Thymus (tissue), 11 donors: ENCODE data around the gene CD63. TPM values are rescaled to one million over a fixed set of nuclear protein-coding genes. Genes with fewer than 3 reads are reported as not detected.

Experiments
- DNase-seq, 9 donors: peaks; one replicate each; pipeline ENCODE4 v3.0.0-alpha.2; 2013; ENCODE audit warnings: low spot score in 9 of 9, low read depth in 6 of 9, missing footprints in 1 of 9
- H3K27ac ChIP-seq, 2 donors: one replicate each; pipeline ENCODE4 v1.5.1; 2013; ENCODE audit warnings: control low read depth in 1 of 2, low read depth in 1 of 2, low read length in 1 of 2, mild to moderate bottlenecking in 1 of 2, moderate library complexity in 1 of 2
- H3K27me3 ChIP-seq, 2 donors: one replicate each; pipeline ENCODE4 v1.5.1; 2013; ENCODE audit warnings: low read length in 1 of 2; ENCODE audit not compliant: control insufficient read depth in 2 of 2, insufficient read depth in 1 of 2
- H3K36me3 ChIP-seq, 2 donors: one replicate each; pipeline ENCODE4 v1.5.1; 2013; ENCODE audit warnings: low read length in 1 of 2, mild to moderate bottlenecking in 1 of 2, moderate library complexity in 1 of 2; ENCODE audit not compliant: control insufficient read depth in 2 of 2, insufficient read depth in 2 of 2
- H3K4me1 ChIP-seq, 2 donors: one replicate each; pipeline ENCODE4 v1.5.1; 2013; ENCODE audit warnings: low read length in 2 of 2; ENCODE audit not compliant: control insufficient read depth in 2 of 2, insufficient read depth in 2 of 2
- H3K4me3 ChIP-seq, 2 donors: one replicate each; pipeline ENCODE4 v1.5.1; 2013; ENCODE audit warnings: low read length in 2 of 2, control low read depth in 1 of 2, mild to moderate bottlenecking in 1 of 2
- H3K9me3 ChIP-seq, 2 donors: one replicate each; pipeline ENCODE4 v1.5.1; 2013; ENCODE audit warnings: low read length in 1 of 2, mild to moderate bottlenecking in 1 of 2; ENCODE audit not compliant: control insufficient read depth in 2 of 2, insufficient read depth in 1 of 2
- WGBS: extraction: QIAGEN DNeasy Blood & Tissue Kit; methylation state at CpG from one replicate; pipeline ENCODE4 v1.1.7; 2013; 5-methylcytosine and 5-hydroxymethylcytosine counted together
- polyA plus RNA-seq: library from polyadenylated mRNA; stranded (reverse); fragments of 200-250 nt; gene quantifications from one replicate; pipeline ENCODE4 v1.2.3, GENCODE V29; 2013
- total RNA-seq: library from RNA; stranded (reverse); fragments of 120-200 nt; gene quantifications from one replicate; pipeline ENCODE4 v1.2.4, GENCODE V29; 2013
- donor health status: healthy.

CD63 gene
- total and polyA plus RNA-seq, 2 donors: 221 to 598 TPM

DNA sequence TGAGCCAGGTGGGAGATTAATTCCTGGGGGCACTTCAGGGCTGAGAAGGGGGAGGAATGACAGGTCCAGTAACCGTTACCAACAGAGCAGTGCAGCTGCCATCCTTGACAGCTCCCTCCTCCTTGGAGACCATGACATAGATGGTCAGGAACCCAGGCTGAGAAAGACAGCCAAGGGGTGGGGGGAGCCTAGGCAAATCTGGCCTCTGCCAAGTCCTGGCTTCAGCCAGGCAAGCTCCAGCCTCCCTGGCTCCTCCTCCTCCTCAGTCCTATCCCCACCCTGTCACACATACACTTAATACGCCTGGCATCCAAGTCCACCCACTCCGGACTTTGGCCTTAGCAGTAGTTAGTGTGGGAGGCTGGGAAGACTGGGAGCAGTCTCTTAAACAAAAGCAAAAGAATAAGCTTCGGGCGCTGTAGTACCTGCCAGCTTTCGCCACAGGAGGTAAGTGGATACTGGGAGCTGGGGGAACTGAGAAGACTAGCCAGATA, 8.7 kb downstream of the CD63 start, which contains the start of gene RDH5:
Gene RDH5, plus strand, starts transcription at position 323 of the 494 bp plus-strand sequence. CDS start 792 bp downstream, outside the sequence.
- peaks cover 30 to 42% of the 10 kb centered on the region in 2 donors for H3K36me3 ChIP-seq
- 89% methylated on average over 6 of the region's 6 CpGs for WGBS
- H3K4me1 ChIP-seq: peaks cover 16 to 47% of the 10 kb centered on the region in 2 donors

DNA sequence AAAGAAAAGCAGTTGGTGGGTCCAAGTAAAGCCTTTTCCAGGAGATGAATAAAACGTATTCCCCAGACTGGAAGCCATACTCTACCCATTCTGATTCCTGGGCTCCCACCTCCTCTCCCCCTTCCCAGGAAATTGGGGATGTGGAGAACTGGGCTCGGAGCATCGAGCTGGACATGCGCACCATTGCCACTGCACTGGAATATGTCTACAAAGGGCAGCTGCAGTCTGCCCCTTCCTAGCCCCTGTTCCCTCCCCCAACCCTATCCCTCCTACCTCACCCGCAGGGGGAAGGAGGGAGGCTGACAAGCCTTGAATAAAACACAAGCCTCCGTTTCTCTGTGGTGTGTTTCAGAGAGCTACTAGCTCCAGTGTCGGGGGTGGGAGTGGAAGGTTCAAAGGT, 9.4 kb downstream of the CD63 start:
- whole genome bisulfite sequencing: 96% methylated on average over 7 of the region's 7 CpGs
- Histone ChIP-seq H3K27me3 (no peaks in the 10 kb centered on the region), H3K4me3 (no peak overlapping the region), H3K4me1 (peaks cover 16 to 40% of the 10 kb centered on the region in 2 donors), H3K27ac (no peak overlapping the region), H3K9me3 (peaks cover 0 to 6% of the 10 kb centered on the region in 2 donors), H3K36me3 (peaks cover 25 to 40% of the 10 kb centered on the region in 2 donors)
- DNase-seq: no peak

More for the DNA sequence above, 8.7 kb downstream of the CD63 start, which contains the start of gene RDH5:
- DNase-seq: no peak
- H3K27me3 ChIP-seq: no peaks in the 10 kb centered on the region
- H3K4me3 ChIP-seq: no peak within 1 kb of the TSS
- peaks cover 0 to 6% of the 10 kb centered on the region in 2 donors for H3K9me3 ChIP-seq
- no peak within 1 kb of the TSS for H3K27ac ChIP-seq

DNA sequence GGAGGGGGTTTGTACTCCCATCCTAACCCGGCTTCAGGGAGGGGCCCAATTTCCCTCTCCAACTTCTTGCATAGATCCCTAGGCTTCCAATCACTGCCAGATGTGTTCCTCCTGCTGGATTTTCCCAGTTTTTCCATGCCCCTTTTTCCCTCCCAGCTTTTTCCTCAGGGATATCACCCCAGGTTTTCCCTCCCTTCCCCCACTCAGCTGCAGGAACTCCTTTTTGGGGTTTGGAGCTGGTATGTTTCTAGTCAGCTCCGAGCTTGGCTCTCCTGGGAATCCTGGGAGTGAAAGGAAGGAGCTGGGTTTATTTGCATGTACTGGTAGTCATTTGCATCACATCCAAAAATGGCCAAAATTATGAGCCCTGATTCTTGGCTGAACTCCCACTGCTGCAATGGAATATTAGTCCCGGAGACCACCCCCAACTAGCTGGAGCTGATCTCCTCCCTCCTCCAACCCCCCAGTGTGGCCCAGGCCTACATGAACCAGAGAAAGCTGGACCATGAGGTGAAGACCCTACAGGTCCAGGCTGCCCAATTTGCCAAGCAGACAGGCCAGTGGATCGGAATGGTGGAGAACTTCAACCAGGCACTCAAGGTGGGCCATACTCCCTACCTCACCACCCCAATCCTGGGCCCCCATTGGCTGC, 10.1 kb downstream of the CD63 start:
- Histone ChIP-seq H3K27ac (no peak overlapping the region), H3K27me3 (no peaks in the 10 kb centered on the region), H3K4me1 (peaks cover 16 to 37% of the 10 kb centered on the region in 2 donors), H3K9me3 (peaks cover 0 to under 1% of the 10 kb centered on the region in 2 donors), H3K36me3 (peaks cover 18 to 34% of the 10 kb centered on the region in 2 donors), H3K4me3 (no peak overlapping the region)
- 96% methylated on average over 4 of the region's 4 CpGs for WGBS
- DNase-seq: no peak

DNA sequence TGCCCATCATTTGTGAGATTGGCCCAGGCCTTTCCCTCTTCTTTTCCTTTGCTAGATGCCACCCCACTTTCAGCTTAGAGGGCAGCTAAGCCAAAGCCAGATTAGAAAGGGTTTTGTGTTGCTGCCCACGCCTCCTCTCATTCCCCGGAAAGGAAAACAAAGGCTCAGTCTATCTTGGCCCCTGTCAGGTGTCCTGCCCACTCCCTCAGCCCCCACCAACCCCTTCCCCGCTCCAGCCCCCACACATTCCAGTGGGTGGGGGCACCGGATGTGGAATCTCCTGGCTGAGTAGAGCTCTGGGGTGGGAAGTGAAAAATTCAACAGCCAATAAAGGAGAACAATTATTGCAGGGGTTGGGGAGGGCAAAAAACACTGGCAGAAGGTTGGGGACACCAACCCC, 10.8 kb downstream of the CD63 start:
- peaks cover 15 to 32% of the 10 kb centered on the region in 2 donors for H3K36me3 ChIP-seq
- WGBS: 91% methylated on average over 4 of the region's 4 CpGs
- no peak for DNase-seq

DNA sequence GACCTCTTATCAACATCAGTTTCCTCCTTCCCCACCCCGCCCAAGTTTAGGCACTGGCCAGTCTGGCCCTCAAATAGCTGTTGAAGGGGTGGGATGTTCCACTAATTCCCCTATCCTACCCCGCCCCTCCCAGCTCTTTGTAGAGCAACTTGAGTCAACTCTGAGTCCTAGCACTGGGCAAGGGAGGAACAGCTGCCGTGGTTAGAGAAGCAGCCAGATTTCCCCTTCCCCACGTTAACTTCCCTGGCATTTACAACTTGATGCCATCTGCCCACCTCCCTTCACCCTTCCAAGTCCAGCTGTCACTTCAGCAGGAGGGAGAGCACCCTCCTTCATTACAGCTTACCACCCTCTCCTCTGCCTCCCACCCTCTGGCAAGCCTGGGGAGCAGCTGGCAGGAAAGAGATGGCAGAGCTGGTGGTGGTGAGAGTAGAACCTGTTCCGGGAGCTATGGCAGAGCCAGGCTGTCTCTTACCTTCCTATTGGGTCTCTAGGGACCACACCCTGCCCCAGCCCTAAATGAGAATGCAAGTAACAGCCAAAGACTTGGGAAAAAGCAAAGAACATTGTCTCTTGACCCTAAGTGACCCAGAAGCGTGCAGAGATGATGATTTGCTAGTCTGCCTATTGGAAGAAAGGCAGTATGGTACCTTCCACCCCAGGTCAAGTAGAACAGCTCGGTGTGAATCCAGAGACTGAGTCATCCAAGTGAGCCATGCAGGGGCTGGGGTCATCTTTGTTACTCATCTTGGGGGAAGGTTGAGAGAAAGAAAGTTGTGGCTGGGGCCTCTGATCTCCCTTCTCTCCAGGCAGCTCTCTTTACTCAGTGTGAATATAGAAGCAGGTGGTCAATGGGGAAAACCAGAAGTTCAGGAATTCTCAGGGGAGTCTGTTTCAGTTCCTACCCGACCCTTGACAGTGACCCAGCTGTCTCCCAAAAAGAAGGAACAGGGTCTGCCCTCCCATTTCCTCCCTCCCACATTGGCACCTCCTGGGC, 11.5 kb downstream of the CD63 start:
- no peak for DNase-seq
- 61% methylated on average over 8 of the region's 8 CpGs for WGBS
- Histone ChIP-seq H3K9me3 (no peaks in the 10 kb centered on the region), H3K4me3 (peak overlapping the region; percentile 89 to 96), H3K27ac (peak overlapping the region in 1 of 2 donors; percentile 39), H3K36me3 (peaks cover 15 to 32% of the 10 kb centered on the region in 2 donors), H3K4me1 (peaks cover 16 to 37% of the 10 kb centered on the region in 2 donors), H3K27me3 (peaks cover 0 to 9% of the 10 kb centered on the region in 2 donors)

More for the DNA sequence above, 10.8 kb downstream of the CD63 start:
- Histone ChIP-seq H3K4me3 (no peak overlapping the region), H3K9me3 (no peaks in the 10 kb centered on the region), H3K27me3 (peaks cover 0 to 3% of the 10 kb centered on the region in 2 donors), H3K27ac (no peak overlapping the region), H3K4me1 (peaks cover 16 to 37% of the 10 kb centered on the region in 2 donors)

DNA sequence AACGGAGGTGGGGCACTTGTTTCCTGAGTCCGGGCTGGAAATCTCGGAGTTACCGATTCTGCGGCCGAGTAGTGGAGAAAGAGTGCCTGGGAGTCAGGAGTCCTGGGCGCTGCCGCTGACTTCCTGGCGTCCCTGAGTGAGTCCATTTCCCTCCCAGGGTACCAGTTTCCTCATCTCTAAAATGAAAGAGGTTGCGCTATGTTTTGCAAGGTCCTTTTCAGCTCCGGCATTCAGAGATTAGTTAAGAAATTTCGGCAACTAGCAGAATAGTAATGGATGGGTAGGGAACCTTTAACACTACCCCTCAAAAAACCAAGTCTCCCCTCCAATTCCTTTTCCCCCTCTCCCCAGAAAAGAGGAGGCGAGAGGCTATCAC, 12.2 kb downstream of the CD63 start:
- H3K27ac ChIP-seq: peak overlapping the region; percentile 56 to 87
- H3K9me3 ChIP-seq: no peaks in the 10 kb centered on the region
- peaks cover 16 to 37% of the 10 kb centered on the region in 2 donors for H3K4me1 ChIP-seq
- DNase-seq: no peak
- 4% methylated on average over 13 of the region's 13 CpGs for WGBS
- H3K27me3 ChIP-seq: peaks cover 0 to 16% of the 10 kb centered on the region in 2 donors
- H3K36me3 ChIP-seq: peaks cover 15 to 29% of the 10 kb centered on the region in 2 donors
- H3K4me3 ChIP-seq: peak overlapping the region; percentile 89 to 96

DNA sequence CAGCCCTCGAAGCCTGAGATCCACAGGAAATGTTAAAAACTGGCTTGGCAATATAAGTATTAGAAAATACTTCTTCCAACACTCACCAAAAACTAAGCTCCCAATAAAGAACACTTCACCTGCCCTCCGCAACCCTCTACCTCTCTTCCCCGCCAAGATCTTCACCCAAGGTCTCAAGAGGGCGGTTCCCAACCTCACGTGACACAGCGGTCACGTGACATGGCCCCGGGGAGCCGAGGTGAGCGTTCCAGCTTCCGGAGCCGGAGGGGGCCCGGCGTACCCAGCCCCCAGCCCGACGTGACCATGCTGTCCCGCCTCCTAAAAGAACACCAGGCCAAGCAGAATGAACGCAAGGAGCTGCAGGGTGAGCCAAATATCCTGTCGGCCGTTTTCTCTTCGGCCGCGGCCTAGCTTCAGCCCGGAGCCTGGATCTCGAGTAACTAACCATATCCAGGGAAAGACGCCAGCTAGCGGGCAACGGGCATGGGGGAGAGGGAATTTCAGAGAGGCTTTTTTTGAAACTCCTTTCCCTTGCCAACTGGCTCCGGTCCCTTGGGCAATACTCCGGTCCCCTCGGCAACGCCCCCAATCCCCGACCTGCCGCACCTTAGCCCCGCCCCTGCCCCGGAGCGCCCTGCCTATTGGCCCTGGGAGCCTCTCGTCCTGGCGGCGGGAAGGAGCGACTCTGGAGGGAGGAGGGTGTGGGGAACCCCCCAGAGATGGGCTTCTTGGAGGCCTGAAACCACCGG, 12.8 kb downstream of the CD63 start, which contains the start of gene BLOC1S1:
Gene BLOC1S1, plus strand, starts transcription at position 214 of the 749 bp plus-strand sequence. Its CDS starts 6 bp downstream, at position 220.
- H3K27me3 ChIP-seq: peaks cover 0 to 20% of the 10 kb centered on the region in 2 donors
- peaks cover 15 to 24% of the 10 kb centered on the region in 2 donors for H3K36me3 ChIP-seq
- H3K27ac ChIP-seq: peak within 1 kb of the TSS; percentile 87 to 92
- no peaks in the 10 kb centered on the region for H3K9me3 ChIP-seq
- WGBS: under 1% methylated on average over 42 of the region's 42 CpGs
- DNase-seq: peak; percentile 82 to 100 (median 98)
- H3K4me3 ChIP-seq: peak within 1 kb of the TSS; percentile 89 to 96
- H3K4me1 ChIP-seq: peaks cover 16 to 37% of the 10 kb centered on the region in 2 donors

DNA sequence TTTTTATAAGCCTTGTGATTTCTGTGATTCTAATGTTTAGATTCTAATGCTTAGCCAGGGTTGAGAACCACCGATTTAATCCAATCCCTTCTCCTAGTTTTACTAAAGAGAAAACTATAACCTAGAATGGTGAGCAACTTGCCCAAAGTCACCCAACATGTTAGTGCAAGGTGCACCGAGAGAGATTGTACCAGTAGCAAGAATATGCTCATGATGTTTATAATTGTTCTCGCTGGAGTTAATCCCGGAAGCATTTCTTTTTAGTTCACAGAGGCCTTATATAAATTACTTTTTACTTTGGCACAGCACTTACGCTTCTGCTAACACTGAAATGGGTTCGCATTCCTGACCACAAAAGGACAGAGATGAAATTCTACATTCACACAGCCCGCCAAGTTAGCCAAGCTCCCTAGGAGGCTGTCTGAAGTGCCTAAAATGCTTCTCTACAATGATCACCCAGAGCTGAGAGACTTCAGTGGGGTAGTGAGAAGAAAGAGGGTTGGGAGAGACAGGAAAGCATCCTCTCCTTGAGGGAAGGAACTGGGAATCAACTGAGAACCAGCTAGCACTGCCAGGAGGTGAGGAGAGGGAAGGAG, 13.5 kb downstream of the CD63 start:
- H3K4me1 ChIP-seq: peaks cover 16 to 37% of the 10 kb centered on the region in 2 donors
- WGBS: 85% methylated on average over 7 of the region's 7 CpGs
- DNase-seq: no peak
- H3K36me3 ChIP-seq: peaks cover 12 to 18% of the 10 kb centered on the region in 2 donors
- peak overlapping the region; percentile 27 to 92 for H3K27ac ChIP-seq
- H3K4me3 ChIP-seq: peak overlapping the region; percentile 89 to 96
- no peaks in the 10 kb centered on the region for H3K9me3 ChIP-seq
- H3K27me3 ChIP-seq: peaks cover 0 to 28% of the 10 kb centered on the region in 2 donors
